Measurements from ENCODE around the gene NHEJ1. TPM values are rescaled to one million over a fixed set of nuclear protein-coding genes. Genes with fewer than 3 reads are reported as not detected.

Gene NHEJ1, protein sequence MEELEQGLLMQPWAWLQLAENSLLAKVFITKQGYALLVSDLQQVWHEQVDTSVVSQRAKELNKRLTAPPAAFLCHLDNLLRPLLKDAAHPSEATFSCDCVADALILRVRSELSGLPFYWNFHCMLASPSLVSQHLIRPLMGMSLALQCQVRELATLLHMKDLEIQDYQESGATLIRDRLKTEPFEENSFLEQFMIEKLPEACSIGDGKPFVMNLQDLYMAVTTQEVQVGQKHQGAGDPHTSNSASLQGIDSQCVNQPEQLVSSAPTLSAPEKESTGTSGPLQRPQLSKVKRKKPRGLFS
- 16.9 and 18.3 TPM in 2 replicates for total RNA-seq

DNA sequence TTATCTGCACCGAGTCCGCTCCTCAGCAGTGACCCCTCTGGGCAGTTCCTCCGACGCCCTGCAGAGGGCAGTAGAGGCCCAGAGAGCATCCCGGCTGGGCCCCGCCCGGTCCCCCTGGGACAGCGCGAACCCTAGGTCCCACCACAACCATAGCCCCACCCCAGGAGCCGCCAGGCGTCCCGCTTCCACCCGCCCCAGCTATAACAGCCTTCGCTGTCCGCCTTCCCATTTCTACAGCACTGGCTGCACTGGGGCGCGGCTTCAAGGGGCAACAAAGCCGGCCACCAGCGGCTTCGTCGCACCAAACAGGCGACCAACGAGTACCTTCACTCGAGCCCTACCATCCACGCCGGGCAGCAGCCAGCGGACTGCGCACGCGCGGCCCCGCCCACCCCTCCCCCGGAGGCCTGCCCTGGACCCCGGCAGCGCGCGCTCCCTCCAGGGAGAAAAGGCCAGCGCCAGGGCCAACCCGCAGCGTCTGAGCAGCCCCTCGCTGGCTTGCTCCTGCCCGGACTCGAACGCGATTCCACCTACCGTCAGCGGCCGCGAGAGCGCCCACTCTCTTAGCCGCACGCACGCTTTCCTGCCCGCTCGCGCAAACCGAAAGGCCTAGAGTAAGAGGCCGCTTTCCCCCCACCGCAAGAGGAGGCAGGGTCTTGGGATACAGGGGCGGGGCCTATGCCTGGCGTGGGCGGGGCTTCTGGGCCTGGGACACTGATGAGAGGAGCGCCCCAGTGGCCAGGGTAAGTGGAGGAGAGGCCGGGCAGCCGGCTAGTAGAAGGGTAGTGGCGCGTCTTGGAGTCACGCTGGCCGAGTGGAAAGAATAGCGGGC, at the start of gene NHEJ1:
Gene NHEJ1, minus strand, starts transcription at position 630 of the 832 bp plus-strand sequence. CDS start 2,453 bp downstream, outside the sequence.

DNA sequence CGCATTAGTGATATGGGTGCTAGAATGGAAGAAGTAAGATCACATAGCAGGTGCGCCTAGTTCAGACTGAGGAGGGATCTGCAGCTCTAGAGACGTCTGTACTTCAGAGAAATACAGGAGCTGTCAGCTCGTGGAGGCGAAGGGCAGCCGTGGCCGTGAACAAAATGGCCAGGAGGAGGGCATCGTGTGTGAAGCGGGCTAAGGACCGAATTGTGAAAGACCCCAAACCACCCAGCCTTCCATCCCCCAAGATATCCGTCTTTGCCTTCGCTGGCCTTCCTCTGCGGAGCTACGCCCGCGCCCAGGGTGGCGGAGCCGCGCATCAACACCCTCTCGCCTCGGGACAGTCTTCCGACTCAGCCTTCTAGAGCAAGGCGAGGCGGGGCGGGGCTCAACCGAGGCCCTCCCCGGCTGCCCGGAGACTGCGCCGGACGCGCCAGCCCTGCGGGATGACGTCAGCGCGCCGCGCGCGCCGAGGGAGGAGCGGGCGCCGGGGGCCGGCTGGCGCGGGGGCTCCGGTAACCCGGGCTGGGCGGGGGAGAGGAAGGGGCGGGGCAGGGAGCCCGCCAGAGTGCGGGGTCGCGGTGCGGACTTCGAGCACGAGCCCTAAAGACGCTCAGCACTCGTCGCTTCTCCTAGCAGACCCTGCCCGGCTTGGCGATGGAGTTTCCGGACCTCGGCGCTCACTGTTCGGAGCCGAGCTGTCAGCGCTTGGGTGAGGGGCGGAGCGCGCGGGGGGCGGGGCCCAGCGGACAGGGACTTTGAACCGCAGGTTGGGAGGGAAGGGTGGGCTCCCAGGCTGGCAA, 45.9 kb upstream of the NHEJ1 start, which contains the start of gene ZFAND2B:
Gene ZFAND2B, plus strand, starts transcription at position 455 of the 806 bp plus-strand sequence. Its CDS starts 206 bp downstream, at position 661.

DNA sequence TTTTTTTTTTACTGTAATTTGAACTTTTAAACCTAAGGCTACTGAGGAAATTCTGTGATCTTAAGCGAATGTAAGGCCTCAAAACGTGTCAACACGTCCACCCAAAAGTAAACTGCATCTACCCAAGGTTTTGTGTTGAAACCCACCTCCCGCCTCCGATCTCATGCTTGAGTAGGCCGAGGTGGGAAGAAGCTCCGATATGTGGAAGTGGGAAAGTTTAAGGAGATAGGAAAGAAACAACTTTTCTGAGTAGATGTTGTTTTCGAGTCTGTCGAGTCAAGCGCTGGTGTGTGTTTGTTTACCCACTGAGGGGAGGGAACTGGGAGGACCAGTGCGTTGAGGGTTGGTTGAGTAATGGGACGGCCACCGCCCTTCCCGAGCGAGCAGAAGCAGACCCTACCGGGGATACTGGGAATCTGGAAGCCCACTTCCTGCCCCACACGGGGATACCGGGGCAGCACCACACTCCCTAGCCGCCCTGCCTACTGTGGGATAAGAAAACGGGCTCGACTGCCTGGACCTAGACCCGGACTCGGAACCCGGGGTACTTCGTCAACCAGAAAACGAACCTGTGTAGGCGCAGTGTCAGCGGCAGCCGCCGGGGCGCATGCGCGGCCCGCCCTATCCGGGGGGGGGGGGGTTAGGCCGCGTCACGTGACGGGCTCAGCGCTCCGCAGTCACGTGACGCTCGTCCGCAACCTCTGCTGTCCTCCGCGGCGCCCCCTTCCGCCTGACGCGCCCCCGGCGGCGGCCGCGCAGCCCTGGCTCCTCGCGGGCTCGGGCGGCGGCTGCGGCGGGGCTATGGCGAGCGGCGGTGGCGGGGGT, 17.1 kb upstream of the NHEJ1 start, which contains the start of gene RETREG2:
Gene RETREG2, plus strand, starts transcription at position 724 of the 825 bp plus-strand sequence. Its CDS starts 78 bp downstream, at position 802.

DNA sequence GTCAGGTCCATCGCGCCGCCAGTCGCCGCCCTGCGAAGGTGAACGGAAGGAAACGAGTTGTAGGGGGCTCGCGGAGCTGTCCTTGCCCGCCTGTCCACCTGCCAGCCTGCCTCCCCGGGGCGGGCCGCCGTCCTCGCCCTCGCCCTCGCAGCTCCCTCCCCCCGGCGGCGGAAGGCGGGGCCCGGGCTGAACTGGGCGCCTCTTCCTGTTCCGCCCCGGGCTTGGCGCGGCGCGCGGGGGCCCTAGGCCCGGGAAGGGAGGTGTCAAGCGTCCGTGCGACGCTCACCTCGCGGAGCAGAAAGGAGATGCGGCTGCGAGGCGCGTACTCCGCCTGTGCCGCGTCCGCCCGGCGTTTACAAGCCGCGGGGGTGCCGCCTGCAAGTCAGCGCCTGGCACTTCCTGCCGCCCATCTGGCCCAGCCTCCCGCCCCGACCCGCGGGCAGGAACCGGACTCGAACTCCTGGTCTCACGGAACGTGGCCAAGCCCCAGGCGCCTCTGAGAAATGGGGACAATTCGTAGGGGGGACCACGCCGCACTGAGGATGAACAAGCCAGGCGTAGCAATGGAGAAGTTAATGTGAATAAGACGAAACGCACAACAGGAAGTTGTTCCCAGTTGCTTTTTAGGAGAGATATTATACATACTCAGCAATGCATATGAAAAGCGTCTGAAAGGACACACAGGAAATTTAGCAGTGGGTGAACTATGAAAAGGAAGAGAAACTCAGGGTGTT, 16.4 kb upstream of the NHEJ1 start, which contains the start of gene CNPPD1:
Gene CNPPD1, minus strand, starts transcription at position 108 of the 734 bp plus-strand sequence. Its CDS starts 97 bp downstream, at position 11.

DNA sequence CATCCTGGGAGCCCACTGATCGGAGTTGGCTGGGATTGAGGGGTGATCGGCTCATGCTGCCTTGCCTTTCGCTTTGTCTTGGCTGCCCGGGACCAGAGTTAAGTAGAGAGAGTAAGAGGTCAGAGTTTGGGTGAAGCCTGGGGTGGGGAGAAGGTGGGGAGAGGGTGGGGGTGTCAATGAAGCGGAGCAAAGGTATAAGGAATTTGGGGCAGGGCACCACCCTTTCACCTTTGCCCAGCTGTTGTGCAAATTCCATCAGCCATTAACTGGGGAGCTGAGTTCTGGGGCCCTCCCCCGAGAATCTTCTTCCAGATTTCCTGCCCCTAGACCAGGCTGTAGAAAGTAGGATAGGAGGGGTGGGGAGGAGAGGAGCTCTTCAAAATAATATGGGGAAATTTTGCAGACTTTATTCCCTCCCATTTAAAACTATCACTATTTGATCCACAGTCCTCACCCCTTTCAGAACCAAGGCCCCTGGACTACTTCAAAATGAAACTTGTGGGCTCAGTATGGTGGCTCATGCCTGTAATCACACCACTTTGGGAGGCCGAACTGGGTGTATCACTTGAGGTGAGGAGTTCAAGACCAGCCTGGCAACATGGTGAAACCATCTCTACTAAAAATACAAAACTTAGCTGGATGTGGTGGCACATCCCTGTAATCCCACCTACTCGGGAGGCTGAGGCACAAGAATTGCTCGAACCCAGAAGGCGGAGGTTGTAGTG, 9.5 kb upstream of the NHEJ1 start, which contains the start of gene SLC23A3:
Gene SLC23A3, minus strand, starts transcription at position 100 of the 725 bp plus-strand sequence. Its CDS starts 45 bp downstream, at position 55.

DNA sequence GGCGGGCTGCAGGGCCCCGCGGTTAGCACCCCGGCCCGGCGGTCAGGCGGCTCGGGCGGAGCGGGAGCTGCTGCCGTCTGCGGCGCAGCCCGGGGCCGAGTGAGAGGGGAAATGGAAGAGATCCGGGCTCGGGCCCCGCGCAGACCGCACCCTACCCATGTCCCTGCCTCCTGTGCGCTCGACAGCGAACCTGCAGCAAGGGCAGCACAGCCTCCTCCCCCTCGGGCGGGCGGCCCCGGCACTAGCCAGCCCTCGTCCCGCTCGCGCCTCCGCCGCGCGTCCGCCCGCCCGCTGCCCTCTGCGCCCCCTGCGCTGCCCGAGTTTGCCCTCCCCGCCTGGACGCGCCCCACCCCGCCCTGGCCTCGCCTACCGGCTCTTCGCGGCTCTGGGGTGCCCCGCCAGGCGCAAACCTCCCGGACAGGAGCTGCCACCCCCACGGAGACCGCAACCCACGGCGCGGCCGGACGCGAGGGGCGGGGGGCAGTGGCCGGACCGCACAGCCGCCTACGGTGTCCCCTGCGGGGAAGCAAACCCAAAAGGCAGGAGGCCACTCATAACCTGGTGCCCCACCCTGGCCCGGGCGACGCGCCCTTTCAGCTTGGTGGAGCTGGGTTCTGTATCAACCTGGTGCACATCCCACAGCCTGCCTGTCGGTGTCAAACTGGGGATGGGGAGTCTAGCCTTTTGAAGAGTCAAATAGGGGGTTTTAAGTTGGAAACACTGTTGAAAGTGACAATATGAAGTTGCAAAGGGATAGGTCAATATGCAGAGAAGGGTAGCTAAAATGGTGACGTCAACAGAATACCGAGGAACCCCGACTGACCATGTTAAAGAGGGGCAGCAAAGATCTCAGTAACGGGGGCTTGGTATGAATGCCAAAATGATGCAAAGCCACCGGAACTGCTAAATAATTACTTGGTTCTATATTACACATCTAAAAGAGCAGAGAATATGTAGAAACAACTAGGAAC, 99.5 kb downstream of the NHEJ1 start, which contains the start of gene IHH:
Gene IHH, minus strand, starts transcription at position 101 of the 971 bp plus-strand sequence. CDS start 454 bp downstream, outside the sequence.

DNA sequence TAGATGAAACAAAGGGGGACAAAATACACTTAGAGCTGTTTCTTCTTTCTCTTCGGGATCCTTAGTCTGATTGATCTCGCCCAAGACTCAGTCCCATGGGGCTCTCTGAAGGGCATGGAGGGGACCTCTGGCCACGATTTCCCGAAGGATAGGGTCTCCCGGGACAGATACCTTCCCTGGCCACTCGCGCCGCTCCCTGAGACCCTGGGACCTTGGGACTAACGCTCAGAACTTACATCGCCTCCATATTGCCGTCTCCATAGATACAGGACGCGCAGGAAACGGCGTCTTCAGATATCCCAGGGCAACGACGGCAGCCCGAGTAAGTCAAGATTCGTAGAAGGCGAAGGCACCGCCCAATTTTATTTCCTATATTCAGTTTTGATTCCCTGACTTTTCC, 119.4 kb downstream of the NHEJ1 start, which contains the start of gene CFAP65:
Gene CFAP65, minus strand, starts transcription at position 265 of the 400 bp plus-strand sequence. CDS start 2,468 bp downstream, outside the sequence.

Other genes starting within 250 kb of the NHEJ1 start
- gene CDK5R2, start 201.1 kb downstream of the NHEJ1 start, total RNA-seq = not detected in 2 replicates
- gene FEV, start 175.6 kb downstream of the NHEJ1 start, total RNA-seq = not detected in 2 replicates
- not detected in 2 replicates for gene CRYBA2, start 167.4 kb downstream of the NHEJ1 start, total RNA-seq
- gene CFAP65, start 119.3 kb downstream of the NHEJ1 start, total RNA-seq = not detected in 2 replicates
- gene IHH, start 99.9 kb downstream of the NHEJ1 start, total RNA-seq = not detected in 2 replicates
- gene SLC23A3, start 9.2 kb upstream of the NHEJ1 start, total RNA-seq = 0.60 and 0.79 TPM in 2 replicates
- gene CNPPD1, start 16.1 kb upstream of the NHEJ1 start, total RNA-seq = 35.3 and 37.0 TPM in 2 replicates
- 43.6 and 44.4 TPM in 2 replicates for gene RETREG2, start 17.5 kb upstream of the NHEJ1 start, total RNA-seq
- 24.4 and 30.4 TPM in 2 replicates for gene ZFAND2B, start 46.0 kb upstream of the NHEJ1 start, total RNA-seq
- 15.5 and 15.6 TPM in 2 replicates for gene ABCB6, start 58.1 kb upstream of the NHEJ1 start, total RNA-seq
- gene ATG9A, start 68.8 kb upstream of the NHEJ1 start, total RNA-seq = 48.8 and 71.1 TPM in 2 replicates
- 13.6 and 16.9 TPM in 2 replicates for gene ANKZF1, start 69.0 kb upstream of the NHEJ1 start, total RNA-seq
- 4.5 and 7.5 TPM in 2 replicates for gene GLB1L, start 84.6 kb upstream of the NHEJ1 start, total RNA-seq
- 9.6 and 11.7 TPM in 2 replicates for gene STK16, start 84.7 kb upstream of the NHEJ1 start, total RNA-seq
- gene TUBA4B, start 92.4 kb upstream of the NHEJ1 start, total RNA-seq = not detected in 2 replicates
- 13.6 and 22.3 TPM in 2 replicates for gene TUBA4A, start 93.1 kb upstream of the NHEJ1 start, total RNA-seq
- gene DNAJB2, start 118.6 kb upstream of the NHEJ1 start, total RNA-seq = 11.6 and 17.8 TPM in 2 replicates
- not detected in 2 replicates for gene PTPRN, start 148.6 kb upstream of the NHEJ1 start, total RNA-seq
- not detected in 2 replicates for gene RESP18, start 171.9 kb upstream of the NHEJ1 start, total RNA-seq
- 46.8 and 54.5 TPM in 2 replicates for gene DNPEP, start 227.1 kb upstream of the NHEJ1 start, total RNA-seq